ENCODE measurements around the gene SORBS2.

SORBS2 gene

DNA sequence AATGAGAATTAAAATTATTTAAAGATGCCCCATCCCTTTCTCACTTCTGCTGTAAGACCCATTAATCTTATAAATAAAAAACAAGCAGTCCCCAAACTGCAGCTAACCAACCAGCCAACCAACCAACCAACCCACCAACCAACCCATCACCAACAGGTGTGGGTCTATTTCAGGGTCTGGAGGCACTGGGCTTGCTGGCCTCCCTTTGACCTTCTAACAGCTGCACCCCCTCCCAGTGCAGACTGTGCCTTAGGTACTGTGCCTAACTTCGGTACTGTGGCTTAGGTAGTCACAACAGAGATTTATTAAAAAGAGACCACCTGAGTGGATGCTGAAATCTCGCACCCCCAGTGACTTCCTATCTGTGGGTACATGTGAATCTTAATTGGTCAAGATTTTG, 128.1 kb downstream of the SORBS2 start:
- no peaks in the 10 kb centered on the region for H3K9me3 ChIP-seq (ENCODE audit: control insufficient read depth, low read length)
- no peaks in the 10 kb centered on the region for H3K4me1 ChIP-seq
- H3K36me3 ChIP-seq (ENCODE audit: control insufficient read depth, insufficient read depth, low read length) = no peaks in the 10 kb centered on the region
- H3K79me2 ChIP-seq = no peaks in the 10 kb centered on the region
- H3K27ac ChIP-seq = no peak overlapping the region
- no peak overlapping the region for H3K4me3 ChIP-seq (ENCODE audit: low read depth, low read length)
- H3K27me3 ChIP-seq (ENCODE audit: control insufficient read depth, insufficient read depth, low read length) = no peaks in the 10 kb centered on the region
- no peak overlapping the region for H2AFZ ChIP-seq
- no peak overlapping the region for H3K9ac ChIP-seq
- H3K4me2 ChIP-seq (ENCODE audit: low read length) = no peak overlapping the region
- TF ChIP-seq CTCF (IDR thresholded peaks at IDR 0.05) = no peak

- Histone ChIP-seq H3K9ac (no peak overlapping the region), H3K9me3 (ENCODE audit: control insufficient read depth, low read length) (no peaks in the 10 kb centered on the region), H3K4me2 (ENCODE audit: low read length) (no peak overlapping the region), H3K27me3 (ENCODE audit: control insufficient read depth, insufficient read depth, low read length) (no peaks in the 10 kb centered on the region), H3K4me3 (ENCODE audit: low read depth, low read length) (no peak overlapping the region), H2AFZ (no peak overlapping the region), H3K4me1 (no peaks in the 10 kb centered on the region), H3K27ac (no peak overlapping the region), H3K79me2 (no peaks in the 10 kb centered on the region), H3K36me3 (ENCODE audit: control insufficient read depth, insufficient read depth, low read length) (no peaks in the 10 kb centered on the region)
- no peak for TF ChIP-seq CTCF (IDR thresholded peaks at IDR 0.05)
These were observed 128.8 kb downstream of the SORBS2 start for GRCh38 chr4:185683222-185683621.

GRCh38 chr4:185682236-185682635, 129.8 kb downstream of the SORBS2 start:
- Histone ChIP-seq H3K27ac (no peak overlapping the region), H3K27me3 (ENCODE audit: control insufficient read depth, insufficient read depth, low read length) (no peaks in the 10 kb centered on the region), H2AFZ (no peak overlapping the region), H3K4me2 (ENCODE audit: low read length) (no peak overlapping the region), H3K79me2 (no peaks in the 10 kb centered on the region), H3K36me3 (ENCODE audit: control insufficient read depth, insufficient read depth, low read length) (no peaks in the 10 kb centered on the region), H3K9me3 (ENCODE audit: control insufficient read depth, low read length) (no peaks in the 10 kb centered on the region), H3K9ac (no peak overlapping the region), H3K4me1 (no peaks in the 10 kb centered on the region), H3K4me3 (ENCODE audit: low read depth, low read length) (no peak overlapping the region)
- TF ChIP-seq CTCF (IDR thresholded peaks at IDR 0.05) = no peak

DNA sequence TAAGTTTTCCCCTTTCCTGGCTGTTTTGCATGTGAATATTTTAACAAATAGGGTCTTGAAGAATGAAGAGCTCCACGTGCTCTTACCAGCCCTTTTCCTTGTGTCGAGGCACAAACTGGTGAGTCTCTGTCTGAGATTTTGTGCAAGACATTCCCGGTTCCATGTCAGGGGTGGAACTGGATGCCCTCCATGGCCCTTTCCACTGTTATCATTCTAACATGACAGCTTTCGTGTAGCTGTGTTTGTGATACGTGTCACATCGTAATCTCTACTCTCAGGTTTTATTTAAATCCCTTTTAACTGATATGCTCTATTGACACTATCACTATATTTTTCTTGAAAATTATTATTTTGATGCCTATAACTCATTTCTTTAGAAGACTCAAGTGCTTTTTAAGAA, 130.4 kb downstream of the SORBS2 start:
- no peak overlapping the region for H3K4me3 ChIP-seq (ENCODE audit: low read depth, low read length)
- no peaks in the 10 kb centered on the region for H3K36me3 ChIP-seq (ENCODE audit: control insufficient read depth, insufficient read depth, low read length)
- no peaks in the 10 kb centered on the region for H3K9me3 ChIP-seq (ENCODE audit: control insufficient read depth, low read length)
- no peak for TF ChIP-seq CTCF (IDR thresholded peaks at IDR 0.05)
- H3K79me2 ChIP-seq = no peaks in the 10 kb centered on the region
- H2AFZ ChIP-seq = no peak overlapping the region
- no peaks in the 10 kb centered on the region for H3K4me1 ChIP-seq
- no peaks in the 10 kb centered on the region for H3K27me3 ChIP-seq (ENCODE audit: control insufficient read depth, insufficient read depth, low read length)
- H3K4me2 ChIP-seq (ENCODE audit: low read length) = no peak overlapping the region
- H3K9ac ChIP-seq = no peak overlapping the region
- no peak overlapping the region for H3K27ac ChIP-seq

DNA sequence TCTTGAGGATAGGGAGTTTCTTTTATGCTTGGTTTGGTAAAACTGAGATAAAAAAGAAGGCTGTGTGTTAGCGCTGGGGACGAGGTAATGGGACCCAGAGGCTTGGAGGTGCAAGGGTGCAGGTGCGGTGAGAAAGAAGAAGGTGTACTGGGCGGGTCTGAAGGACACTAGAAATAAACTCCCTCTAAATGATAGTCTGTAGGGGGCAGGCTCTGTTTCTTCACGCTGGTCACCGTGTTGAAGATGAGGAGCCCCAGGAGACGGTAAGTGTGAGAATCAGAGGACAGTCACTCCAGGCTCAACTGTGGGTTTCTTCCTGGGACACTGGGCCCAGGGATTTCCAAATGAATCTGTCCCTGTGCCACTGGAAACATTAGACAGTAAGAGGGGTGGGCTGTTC, 131.4 kb downstream of the SORBS2 start:
- H3K4me3 ChIP-seq (ENCODE audit: low read depth, low read length) = no peak overlapping the region
- no peaks in the 10 kb centered on the region for H3K4me1 ChIP-seq
- no peak overlapping the region for H2AFZ ChIP-seq
- no peaks in the 10 kb centered on the region for H3K9me3 ChIP-seq (ENCODE audit: control insufficient read depth, low read length)
- no peak for TF ChIP-seq CTCF (IDR thresholded peaks at IDR 0.05)
- H3K27ac ChIP-seq = no peak overlapping the region
- no peaks in the 10 kb centered on the region for H3K79me2 ChIP-seq
- no peaks in the 10 kb centered on the region for H3K27me3 ChIP-seq (ENCODE audit: control insufficient read depth, insufficient read depth, low read length)
- no peaks in the 10 kb centered on the region for H3K36me3 ChIP-seq (ENCODE audit: control insufficient read depth, insufficient read depth, low read length)
- no peak overlapping the region for H3K4me2 ChIP-seq (ENCODE audit: low read length)
- no peak overlapping the region for H3K9ac ChIP-seq
